HepG2 (cell line): ENCODE measurements around the gene CTU2. TPM values are rescaled to one million over a fixed set of nuclear protein-coding genes. Genes with fewer than 3 reads are reported as not detected.
A peak's percentile ranks its signal among the peaks of the same experiment; 100 is the strongest.

Source experiments
- AGO2 ChIP-seq: fragments of 200-400 bp; formaldehyde crosslinking; optimal IDR thresholded peaks from 2 replicates; pipeline ENCODE3; 2017; ENCODE audit warnings: mild to moderate bottlenecking, low read depth, low read length, moderate library complexity
- KDM1A ChIP-seq: IDR thresholded peaks from 2 replicates; pipeline ENCODE4 v1.6.1; 2016; ENCODE audit warnings: missing compliant biosample characterization
- MAX ChIP-seq: IDR thresholded peaks from 2 replicates; pipeline ENCODE4 v1.6.1; 2012; ENCODE audit warnings: inconsistent platforms
- NFATC3 ChIP-seq: sonication (generic); formaldehyde crosslinking; IDR thresholded peaks from 2 replicates; pipeline ENCODE4 v1.5.1; 2020; ENCODE audit warnings: mild to moderate bottlenecking, missing genetic modification reagents
- PRPF4 ChIP-seq: fragments of 200-400 bp; formaldehyde crosslinking; IDR thresholded peaks from 2 replicates; pipeline ENCODE4 v1.6.1; 2016; ENCODE audit warnings: low read length, low read depth; ENCODE audit not compliant: poor library complexity, severe bottlenecking
- SUZ12 ChIP-seq: fragments of 150-350 bp; IDR thresholded peaks from 2 replicates; pipeline ENCODE4 v1.6.1; 2014; ENCODE audit warnings: low read depth, low read length
- TBX2 ChIP-seq: sonication (generic); formaldehyde crosslinking; IDR thresholded peaks from 2 replicates; pipeline ENCODE4 v1.5.0; 2020; ENCODE audit warnings: missing genetic modification reagents, mild to moderate bottlenecking, borderline replicate concordance
- TEAD3 ChIP-seq: optimal IDR thresholded peaks from 2 replicates; pipeline ENCODE3; 2016; ENCODE audit warnings: borderline replicate concordance
- TOPORS ChIP-seq: sonication (generic); formaldehyde crosslinking; IDR thresholded peaks from 2 replicates; pipeline ENCODE4 v1.8.0; 2023; ENCODE audit warnings: mild to moderate bottlenecking, missing genetic modification reagents
- ZNF235 ChIP-seq: sonication (generic); formaldehyde crosslinking; IDR thresholded peaks from 2 replicates; pipeline ENCODE4 v1.8.1; 2023; ENCODE audit warnings: mild to moderate bottlenecking, missing genetic modification reagents, borderline replicate concordance
- ZNF276 ChIP-seq: sonication (generic); formaldehyde crosslinking; IDR thresholded peaks from 2 replicates; pipeline ENCODE4 v1.4.0; 2020; ENCODE audit warnings: mild to moderate bottlenecking, low read depth, missing genetic modification reagents
- ZNF569 ChIP-seq: sonication (generic); formaldehyde crosslinking; IDR thresholded peaks from 2 replicates; pipeline ENCODE4 v1.5.0; 2020; ENCODE audit warnings: mild to moderate bottlenecking, missing genetic modification reagents, moderate library complexity, borderline replicate concordance
- ZNF775 ChIP-seq: sonication (generic); formaldehyde crosslinking; IDR thresholded peaks from 2 replicates; pipeline ENCODE4 v1.4.0; 2020; ENCODE audit warnings: missing genetic modification reagents, mild to moderate bottlenecking, moderate library complexity, borderline replicate concordance
- ZNF800 ChIP-seq: sonication (generic); formaldehyde crosslinking; IDR thresholded peaks from 2 replicates; pipeline ENCODE4 v1.4.0; 2020; ENCODE audit warnings: missing genetic modification reagents
- ZNF891 ChIP-seq: sonication (generic); formaldehyde crosslinking; IDR thresholded peaks from 2 replicates; pipeline ENCODE4 v1.5.0; 2020; ENCODE audit warnings: mild to moderate bottlenecking, missing genetic modification reagents
- polyA plus RNA-seq, 8 experiments: library from polyadenylated mRNA; depleted of rRNA in 3 of 8; stranded (reverse) in 7 of 8; unstranded in 1 of 8; fragments of >200 nt; fragmentation: Illumina TruSeq in 4 of 8; extraction: Trizol in 4 of 8; gene quantifications; 2 replicates each; pipeline versions ENCODE4 v1.2.1 to v1.2.3, GENCODE V29; 2011 to 2016; ENCODE audit warnings: low read depth in 4 of 8, missing spikeins in 1 of 8, mixed read lengths in 1 of 8; ENCODE audit not compliant: insufficient read depth in 1 of 8
- total RNA-seq, 5 experiments: library from RNA; depleted of rRNA; stranded (reverse); fragments of >200 nt; fragmentation: Illumina TruSeq; extraction: Trizol; gene quantifications; 2 replicates each; pipeline ENCODE4 v1.2.3, GENCODE V29; 2016; ENCODE audit warnings: low read depth in 1 of 5
- TF ChIP-seq, protein P1 (sequence below): sonication (generic); formaldehyde crosslinking; IDR thresholded peaks from 2 replicates; pipeline ENCODE4 v1.5.1; 2020; ENCODE audit warnings: missing genetic modification reagents, mild to moderate bottlenecking, borderline replicate concordance
- TF ChIP-seq, protein P2 (sequence below): sonication (generic); formaldehyde crosslinking; IDR thresholded peaks from 2 replicates; pipeline ENCODE4 v1.4.0; 2020; ENCODE audit warnings: mild to moderate bottlenecking, missing genetic modification reagents

The CTU2 gene
- total and polyA plus RNA-seq, 2 of the 13 experiments (the other 11 are each of a cell fraction or from before 2014, with no cell fraction given), result 13.3 to 21.9 TPM

- peak; percentile 90 for TF ChIP-seq ZNF800 (CRISPR knock-in tag)
- TF ChIP-seq MAX, result peak; percentile 72; the same call in 1 of the 2 replicates
- TF ChIP-seq, protein P1, sequence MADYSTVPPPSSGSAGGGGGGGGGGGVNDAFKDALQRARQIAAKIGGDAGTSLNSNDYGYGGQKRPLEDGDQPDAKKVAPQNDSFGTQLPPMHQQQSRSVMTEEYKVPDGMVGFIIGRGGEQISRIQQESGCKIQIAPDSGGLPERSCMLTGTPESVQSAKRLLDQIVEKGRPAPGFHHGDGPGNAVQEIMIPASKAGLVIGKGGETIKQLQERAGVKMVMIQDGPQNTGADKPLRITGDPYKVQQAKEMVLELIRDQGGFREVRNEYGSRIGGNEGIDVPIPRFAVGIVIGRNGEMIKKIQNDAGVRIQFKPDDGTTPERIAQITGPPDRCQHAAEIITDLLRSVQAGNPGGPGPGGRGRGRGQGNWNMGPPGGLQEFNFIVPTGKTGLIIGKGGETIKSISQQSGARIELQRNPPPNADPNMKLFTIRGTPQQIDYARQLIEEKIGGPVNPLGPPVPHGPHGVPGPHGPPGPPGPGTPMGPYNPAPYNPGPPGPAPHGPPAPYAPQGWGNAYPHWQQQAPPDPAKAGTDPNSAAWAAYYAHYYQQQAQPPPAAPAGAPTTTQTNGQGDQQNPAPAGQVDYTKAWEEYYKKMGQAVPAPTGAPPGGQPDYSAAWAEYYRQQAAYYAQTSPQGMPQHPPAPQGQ (CRISPR knock-in tag), result no peak
- TF ChIP-seq ZNF775 (CRISPR knock-in tag), result no peak
- TF ChIP-seq TBX2 (CRISPR knock-in tag), result peak; percentile 81
- peak; percentile 81 for TF ChIP-seq TEAD3 (CRISPR knock-in tag)
- TF ChIP-seq NFATC3 (CRISPR knock-in tag), result no peak
- TF ChIP-seq ZNF891, result peak; percentile 69
- TF ChIP-seq TOPORS (CRISPR knock-in tag), result no peak
- TF ChIP-seq ZNF235 (CRISPR knock-in tag), result no peak; the same call in 1 of the 2 replicates
- TF ChIP-seq, protein P2, sequence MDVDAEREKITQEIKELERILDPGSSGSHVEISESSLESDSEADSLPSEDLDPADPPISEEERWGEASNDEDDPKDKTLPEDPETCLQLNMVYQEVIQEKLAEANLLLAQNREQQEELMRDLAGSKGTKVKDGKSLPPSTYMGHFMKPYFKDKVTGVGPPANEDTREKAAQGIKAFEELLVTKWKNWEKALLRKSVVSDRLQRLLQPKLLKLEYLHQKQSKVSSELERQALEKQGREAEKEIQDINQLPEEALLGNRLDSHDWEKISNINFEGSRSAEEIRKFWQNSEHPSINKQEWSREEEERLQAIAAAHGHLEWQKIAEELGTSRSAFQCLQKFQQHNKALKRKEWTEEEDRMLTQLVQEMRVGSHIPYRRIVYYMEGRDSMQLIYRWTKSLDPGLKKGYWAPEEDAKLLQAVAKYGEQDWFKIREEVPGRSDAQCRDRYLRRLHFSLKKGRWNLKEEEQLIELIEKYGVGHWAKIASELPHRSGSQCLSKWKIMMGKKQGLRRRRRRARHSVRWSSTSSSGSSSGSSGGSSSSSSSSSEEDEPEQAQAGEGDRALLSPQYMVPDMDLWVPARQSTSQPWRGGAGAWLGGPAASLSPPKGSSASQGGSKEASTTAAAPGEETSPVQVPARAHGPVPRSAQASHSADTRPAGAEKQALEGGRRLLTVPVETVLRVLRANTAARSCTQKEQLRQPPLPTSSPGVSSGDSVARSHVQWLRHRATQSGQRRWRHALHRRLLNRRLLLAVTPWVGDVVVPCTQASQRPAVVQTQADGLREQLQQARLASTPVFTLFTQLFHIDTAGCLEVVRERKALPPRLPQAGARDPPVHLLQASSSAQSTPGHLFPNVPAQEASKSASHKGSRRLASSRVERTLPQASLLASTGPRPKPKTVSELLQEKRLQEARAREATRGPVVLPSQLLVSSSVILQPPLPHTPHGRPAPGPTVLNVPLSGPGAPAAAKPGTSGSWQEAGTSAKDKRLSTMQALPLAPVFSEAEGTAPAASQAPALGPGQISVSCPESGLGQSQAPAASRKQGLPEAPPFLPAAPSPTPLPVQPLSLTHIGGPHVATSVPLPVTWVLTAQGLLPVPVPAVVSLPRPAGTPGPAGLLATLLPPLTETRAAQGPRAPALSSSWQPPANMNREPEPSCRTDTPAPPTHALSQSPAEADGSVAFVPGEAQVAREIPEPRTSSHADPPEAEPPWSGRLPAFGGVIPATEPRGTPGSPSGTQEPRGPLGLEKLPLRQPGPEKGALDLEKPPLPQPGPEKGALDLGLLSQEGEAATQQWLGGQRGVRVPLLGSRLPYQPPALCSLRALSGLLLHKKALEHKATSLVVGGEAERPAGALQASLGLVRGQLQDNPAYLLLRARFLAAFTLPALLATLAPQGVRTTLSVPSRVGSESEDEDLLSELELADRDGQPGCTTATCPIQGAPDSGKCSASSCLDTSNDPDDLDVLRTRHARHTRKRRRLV (CRISPR knock-in tag), result no peak
- TF ChIP-seq ZNF276 (CRISPR knock-in tag), result no peak
- TF ChIP-seq ZNF569 (CRISPR knock-in tag), result no peak
- peak; percentile 89 for TF ChIP-seq AGO2
- no peak for TF ChIP-seq KDM1A
- no peak for TF ChIP-seq SUZ12
- no peak for TF ChIP-seq PRPF4
Measured at GRCh38 chr16:88759245-88759975, 53.1 kb downstream of the CTU2 start (continued).
